ENCODE data around the gene NADK. TPM values are rescaled to one million over a fixed set of nuclear protein-coding genes. Genes with fewer than 3 reads are reported as not detected.
A peak's percentile ranks its signal among the peaks of the same experiment; 100 is the strongest.

The NADK gene
- total RNA-seq, 1 donor from 2014 or later = 89.2 TPM

- Mint-ChIP-seq H3K9me3 (no peaks in the 10 kb centered on the region), H3K4me1 (ENCODE audit: unreplicated experiment) (no peaks in the 10 kb centered on the region), H3K27me3 (no peaks in the 10 kb centered on the region), H3K36me3 (peaks cover 23% of the 10 kb centered on the region), H3K27ac (no peak overlapping the region), H3K4me3 (no peak overlapping the region)
- DNase-seq (ENCODE audit: extremely low spot score, unreplicated experiment) = no peak
- TF ChIP-seq, protein P1, sequence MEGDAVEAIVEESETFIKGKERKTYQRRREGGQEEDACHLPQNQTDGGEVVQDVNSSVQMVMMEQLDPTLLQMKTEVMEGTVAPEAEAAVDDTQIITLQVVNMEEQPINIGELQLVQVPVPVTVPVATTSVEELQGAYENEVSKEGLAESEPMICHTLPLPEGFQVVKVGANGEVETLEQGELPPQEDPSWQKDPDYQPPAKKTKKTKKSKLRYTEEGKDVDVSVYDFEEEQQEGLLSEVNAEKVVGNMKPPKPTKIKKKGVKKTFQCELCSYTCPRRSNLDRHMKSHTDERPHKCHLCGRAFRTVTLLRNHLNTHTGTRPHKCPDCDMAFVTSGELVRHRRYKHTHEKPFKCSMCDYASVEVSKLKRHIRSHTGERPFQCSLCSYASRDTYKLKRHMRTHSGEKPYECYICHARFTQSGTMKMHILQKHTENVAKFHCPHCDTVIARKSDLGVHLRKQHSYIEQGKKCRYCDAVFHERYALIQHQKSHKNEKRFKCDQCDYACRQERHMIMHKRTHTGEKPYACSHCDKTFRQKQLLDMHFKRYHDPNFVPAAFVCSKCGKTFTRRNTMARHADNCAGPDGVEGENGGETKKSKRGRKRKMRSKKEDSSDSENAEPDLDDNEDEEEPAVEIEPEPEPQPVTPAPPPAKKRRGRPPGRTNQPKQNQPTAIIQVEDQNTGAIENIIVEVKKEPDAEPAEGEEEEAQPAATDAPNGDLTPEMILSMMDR (conservative IDR thresholded peaks at IDR 0.05) = no peak
Measured at GRCh38 chr1:1802871-1803270, 24.6 kb upstream of the NADK start.

DNA sequence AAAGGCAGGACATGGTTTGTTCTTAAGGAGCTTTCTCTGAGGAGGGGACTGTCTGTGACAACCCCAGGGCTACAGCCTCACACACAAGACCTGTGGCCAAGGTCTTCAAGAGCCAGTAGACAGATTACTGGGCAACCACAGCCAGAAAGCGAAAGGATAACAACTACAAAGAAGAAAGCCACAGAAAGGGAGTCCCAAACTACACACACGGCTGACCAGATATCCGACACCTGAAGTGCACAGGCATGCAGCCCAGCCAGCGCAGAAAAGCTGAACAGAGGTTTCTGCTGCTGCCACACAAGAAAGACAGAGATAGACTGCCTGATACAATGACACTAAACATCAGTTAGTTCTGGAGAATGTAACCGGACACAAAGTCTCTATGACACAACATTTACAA is 21.4 kb upstream of the NADK start:
- Mint-ChIP-seq H3K27me3 (no peaks in the 10 kb centered on the region), H3K9me3 (no peaks in the 10 kb centered on the region), H3K27ac (no peak overlapping the region), H3K4me1 (ENCODE audit: unreplicated experiment) (no peaks in the 10 kb centered on the region), H3K4me3 (no peak overlapping the region), H3K36me3 (peaks cover 22% of the 10 kb centered on the region)
- no peak for DNase-seq (ENCODE audit: extremely low spot score, unreplicated experiment)
- TF ChIP-seq, protein P1 (conservative IDR thresholded peaks at IDR 0.05) = no peak

- H3K27ac Mint-ChIP-seq = no peak overlapping the region
- DNase-seq (ENCODE audit: extremely low spot score, unreplicated experiment) = no peak
- TF ChIP-seq, protein P1 (conservative IDR thresholded peaks at IDR 0.05) = no peak
- H3K36me3 Mint-ChIP-seq = peaks cover 17% of the 10 kb centered on the region
- H3K9me3 Mint-ChIP-seq = no peaks in the 10 kb centered on the region
- H3K4me3 Mint-ChIP-seq = no peak overlapping the region
- no peaks in the 10 kb centered on the region for H3K4me1 Mint-ChIP-seq (ENCODE audit: unreplicated experiment)
- H3K27me3 Mint-ChIP-seq = no peaks in the 10 kb centered on the region
Measured at GRCh38 chr1:1797731-1798341, 19.6 kb upstream of the NADK start.

DNA sequence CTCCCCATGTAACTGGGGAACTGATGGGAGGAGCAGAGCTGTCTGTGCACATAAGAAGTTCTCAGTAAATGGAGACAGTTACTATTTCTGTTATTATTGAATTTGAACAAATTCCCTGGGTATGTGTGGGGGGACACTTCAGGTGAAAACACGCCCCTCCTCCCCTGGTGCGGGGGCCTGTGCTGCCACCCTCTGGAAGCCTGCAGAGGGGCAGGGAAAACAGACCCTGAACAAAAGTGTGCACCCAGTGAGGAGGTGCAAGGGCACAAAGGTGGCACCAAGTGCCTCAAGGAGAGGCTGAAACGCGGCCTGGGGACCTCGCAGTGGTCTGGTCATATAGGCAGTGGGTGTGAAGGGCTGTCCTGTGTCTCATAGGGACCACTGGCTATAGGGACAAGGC is 18.2 kb upstream of the NADK start:
- no peak for DNase-seq (ENCODE audit: extremely low spot score, unreplicated experiment)
- Mint-ChIP-seq H3K27me3 (no peaks in the 10 kb centered on the region), H3K36me3 (peaks cover 18% of the 10 kb centered on the region), H3K27ac (no peak overlapping the region), H3K9me3 (no peaks in the 10 kb centered on the region), H3K4me3 (no peak overlapping the region), H3K4me1 (ENCODE audit: unreplicated experiment) (no peaks in the 10 kb centered on the region)
- TF ChIP-seq, protein P1 (conservative IDR thresholded peaks at IDR 0.05) = peak; percentile 21

- peaks cover 22% of the 10 kb centered on the region for H3K36me3 Mint-ChIP-seq
- H3K27me3 Mint-ChIP-seq = no peaks in the 10 kb centered on the region
- no peaks in the 10 kb centered on the region for H3K9me3 Mint-ChIP-seq
- H3K4me1 Mint-ChIP-seq (ENCODE audit: unreplicated experiment) = no peaks in the 10 kb centered on the region
- TF ChIP-seq, protein P1 (conservative IDR thresholded peaks at IDR 0.05) = no peak
- DNase-seq (ENCODE audit: extremely low spot score, unreplicated experiment) = no peak
- no peak overlapping the region for H3K27ac Mint-ChIP-seq
- no peak overlapping the region for H3K4me3 Mint-ChIP-seq
Measured at GRCh38 chr1:1794999-1795398, 16.7 kb upstream of the NADK start.
